GM12892 (cell line): ENCODE data around the gene FNDC11.
"Not testable (repeated sequence)": the region's sequence is repeated elsewhere in the genome, so short reads cannot be mapped to it uniquely, and the experiment has no call there.

ENCODE experiments used
- DNase-seq: peaks from one replicate; pipeline ENCODE4 v3.0.0; 2011; ENCODE audit not compliant: insufficient read length
- FAIRE-seq: peaks from 2 replicates; lab custom pipeline; 2011; peaks lifted over from hg19 to GRCh38; lab: Jason Lieb, UNC
- POLR2A ChIP-seq: IDR thresholded peaks from 2 replicates; pipeline ENCODE4 v1.6.1; 2011; ENCODE audit warnings: low read depth, low read length, control low read depth
- POLR2AphosphoS5 ChIP-seq: IDR thresholded peaks from 2 replicates; pipeline ENCODE4 v1.6.1; 2011; ENCODE audit warnings: low read depth, low read length, control low read depth
- TAF1 ChIP-seq: IDR thresholded peaks from 2 replicates; pipeline ENCODE4 v1.6.1; 2011; ENCODE audit warnings: low read depth, mild to moderate bottlenecking, control low read depth, low read length, borderline replicate concordance

Gene FNDC11

DNA sequence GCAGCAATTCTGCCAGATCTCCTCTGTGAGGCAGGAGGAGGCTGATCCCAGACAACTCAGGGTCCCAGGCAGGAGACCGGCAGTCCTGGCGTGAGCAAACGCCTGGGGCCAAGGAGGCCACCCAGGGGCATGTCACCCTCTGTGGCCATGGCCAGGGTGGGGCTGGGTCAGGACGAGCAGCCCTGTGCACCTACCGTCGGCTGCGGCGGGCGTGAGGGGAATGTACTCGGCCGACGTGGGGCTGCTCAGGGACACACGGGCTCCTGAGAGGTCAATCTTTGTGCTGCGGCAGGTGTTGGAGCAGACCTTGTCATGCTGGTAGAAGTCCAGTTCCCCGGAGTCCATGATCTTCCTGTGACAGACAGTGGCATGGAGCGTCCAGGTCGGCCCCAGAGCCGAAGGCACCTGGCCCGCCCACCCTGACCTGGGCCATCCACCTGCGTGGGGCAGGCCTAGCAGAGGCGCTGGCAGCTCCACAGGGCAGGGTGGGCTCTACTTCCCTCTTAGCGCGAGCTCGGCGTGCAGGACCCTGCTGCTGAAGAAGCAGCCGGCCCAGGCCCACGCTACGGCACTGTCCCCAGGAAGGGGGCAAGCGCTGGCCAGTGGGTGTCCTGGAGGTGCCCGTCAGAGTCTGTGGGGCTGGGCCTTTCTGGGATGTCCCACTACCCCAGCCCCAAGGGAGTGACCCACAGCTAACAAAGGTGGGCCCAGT lies 41.6 kb downstream of the FNDC11 start:
- TF ChIP-seq POLR2A (no peak), POLR2AphosphoS5 (no peak), TAF1 (no peak)

DNA sequence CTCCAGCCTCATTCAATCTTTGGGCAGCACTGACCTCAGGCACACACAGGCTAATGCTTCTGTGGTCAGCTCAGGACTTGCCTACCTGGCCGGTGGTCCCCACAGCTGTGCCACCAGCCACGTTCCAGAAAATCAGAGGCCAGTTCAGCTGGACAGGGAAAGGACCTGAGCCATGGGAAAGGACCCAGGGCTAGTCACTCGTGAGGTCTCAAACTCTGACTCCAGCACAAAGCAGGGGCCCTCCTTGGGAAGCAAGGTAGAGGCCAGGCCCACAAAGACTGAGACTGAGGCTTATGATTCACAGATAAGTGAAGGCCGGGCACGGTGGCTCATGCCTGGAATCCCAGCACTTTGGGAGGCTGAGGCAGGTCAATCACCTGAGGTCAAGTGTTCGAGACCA lies 42.5 kb downstream of the FNDC11 start:
- FAIRE-seq (no peak), DNase-seq (no peak)
- TF ChIP-seq TAF1 (no peak), POLR2AphosphoS5 (no peak), POLR2A (no peak)

More for the DNA sequence above, 41.6 kb downstream of the FNDC11 start:
- FAIRE-seq, result no peak
- no peak for DNase-seq

DNA sequence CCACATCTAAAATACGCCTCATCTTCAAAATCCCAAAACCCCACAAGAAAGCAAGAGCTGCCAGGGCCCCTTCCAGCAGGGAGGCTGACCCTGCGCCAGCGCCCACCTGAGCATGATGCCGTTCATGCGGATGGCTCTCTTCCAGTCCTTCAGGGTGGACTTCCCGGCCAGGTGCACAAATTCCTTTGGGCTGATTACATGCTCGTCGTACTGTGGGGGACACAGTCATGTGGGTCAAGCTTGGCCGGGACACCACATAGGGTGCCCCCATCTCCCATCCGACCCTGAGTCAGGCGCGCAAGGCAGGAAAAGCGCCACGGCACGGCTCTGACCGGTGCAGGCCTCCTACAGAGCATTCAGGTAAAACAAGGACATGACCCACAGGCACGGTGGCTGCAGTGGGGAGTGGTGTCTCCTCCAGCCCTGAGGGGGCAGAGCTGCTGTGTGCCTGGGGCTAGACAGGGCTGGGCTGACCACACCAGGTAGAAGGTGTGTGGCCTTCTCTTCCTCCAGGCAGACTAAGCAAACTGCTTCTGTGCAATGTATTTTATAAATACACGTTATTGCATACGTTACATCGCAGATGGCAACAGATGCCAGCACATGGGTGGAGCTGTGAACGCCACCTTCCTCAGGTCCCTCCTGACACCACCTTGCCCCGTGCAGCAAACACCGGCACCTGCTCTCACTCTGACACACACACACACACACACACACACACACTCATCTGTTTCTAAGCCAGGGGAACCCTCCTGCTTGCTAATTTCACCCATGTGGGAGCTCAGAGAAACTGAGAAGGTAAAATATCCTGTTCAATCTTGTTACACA lies 43.9 kb downstream of the FNDC11 start:
- no peak for DNase-seq
- TF ChIP-seq TAF1 (no peak), POLR2AphosphoS5 (no peak), POLR2A (no peak)
- no peak for FAIRE-seq

DNA sequence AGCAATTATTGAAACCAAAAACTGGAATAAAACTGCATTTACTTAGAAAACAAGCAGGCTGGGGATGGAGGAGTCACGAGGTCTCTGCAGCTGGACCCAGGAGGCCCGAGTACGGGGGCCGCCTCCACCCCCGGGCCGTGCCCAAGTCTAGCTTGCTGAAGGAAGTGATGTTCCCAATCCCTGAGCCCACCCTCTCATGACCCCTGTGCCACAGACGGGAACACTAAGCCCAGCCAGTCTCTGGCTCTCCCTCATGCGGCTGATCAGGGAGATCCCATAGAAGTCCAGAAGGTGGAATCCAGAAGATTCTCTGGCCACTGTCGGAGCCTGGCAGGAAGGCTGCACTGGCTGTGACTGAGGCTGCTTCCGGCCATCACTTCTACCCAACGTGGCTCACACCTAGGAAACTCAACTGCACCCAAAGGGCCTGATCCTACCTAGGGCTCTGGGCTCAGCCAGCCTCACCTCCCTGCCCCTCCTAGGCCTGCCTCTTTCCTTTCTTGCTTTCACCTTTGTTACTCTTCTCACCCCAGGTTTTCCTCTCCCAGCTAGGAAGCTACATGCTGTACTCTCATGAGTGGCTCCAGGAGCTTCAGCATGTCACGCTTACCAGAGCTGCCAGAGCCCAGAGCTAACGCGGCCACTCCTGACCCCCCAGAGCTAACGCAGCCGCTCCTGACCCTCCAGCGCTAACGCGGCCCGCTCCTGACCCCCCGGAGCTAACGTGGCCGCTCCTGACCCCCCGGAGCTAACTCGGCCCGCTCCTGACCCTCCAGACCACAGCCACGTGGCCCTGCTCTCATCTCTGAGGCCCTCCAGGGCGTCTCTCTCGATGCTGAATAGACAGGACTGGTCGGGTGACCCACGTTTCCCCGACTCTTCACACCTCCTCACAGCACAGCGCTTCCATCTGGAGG lies 44.8 kb downstream of the FNDC11 start:
- DNase-seq, result no peak
- 0 out of 2 replicates have a peak, but pooled peaks have one; percentile 21 for TF ChIP-seq POLR2AphosphoS5
- no peak for TF ChIP-seq TAF1
- FAIRE-seq, result no peak

DNA sequence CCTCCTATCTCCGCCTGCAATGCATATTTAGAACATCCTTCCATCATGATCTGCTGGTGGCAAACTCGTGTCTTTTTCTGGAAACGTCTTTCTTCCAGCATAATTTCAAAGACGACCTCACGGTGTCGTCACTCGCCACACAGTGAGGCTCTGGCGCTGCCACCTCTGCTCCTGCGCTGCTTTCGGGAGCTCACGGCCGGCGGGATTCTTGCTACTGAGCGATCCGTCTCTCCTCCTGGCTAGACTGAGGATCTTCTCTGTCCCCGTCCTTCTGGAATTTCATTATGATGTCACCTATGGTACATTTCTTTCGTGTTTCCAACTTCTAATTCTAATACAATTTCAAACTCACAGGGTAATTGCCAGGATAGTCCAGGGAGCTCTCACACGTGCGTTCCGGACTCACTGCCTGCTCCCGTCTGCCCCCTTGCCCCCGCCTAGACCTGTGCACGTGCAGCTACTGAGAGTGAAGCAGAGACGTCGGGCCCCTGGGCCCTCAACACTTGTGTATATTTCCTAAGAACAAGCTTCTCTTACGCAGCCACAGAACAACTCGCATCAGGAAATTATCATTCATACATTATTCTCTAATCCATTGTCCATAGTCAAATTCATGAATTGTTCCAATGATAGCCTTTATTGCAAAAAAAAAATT lies 45.6 kb downstream of the FNDC11 start:
- DNase-seq (no peak), FAIRE-seq (no peak)
- TF ChIP-seq POLR2AphosphoS5 (no peak), POLR2A (no peak), TAF1 (no peak)

DNA sequence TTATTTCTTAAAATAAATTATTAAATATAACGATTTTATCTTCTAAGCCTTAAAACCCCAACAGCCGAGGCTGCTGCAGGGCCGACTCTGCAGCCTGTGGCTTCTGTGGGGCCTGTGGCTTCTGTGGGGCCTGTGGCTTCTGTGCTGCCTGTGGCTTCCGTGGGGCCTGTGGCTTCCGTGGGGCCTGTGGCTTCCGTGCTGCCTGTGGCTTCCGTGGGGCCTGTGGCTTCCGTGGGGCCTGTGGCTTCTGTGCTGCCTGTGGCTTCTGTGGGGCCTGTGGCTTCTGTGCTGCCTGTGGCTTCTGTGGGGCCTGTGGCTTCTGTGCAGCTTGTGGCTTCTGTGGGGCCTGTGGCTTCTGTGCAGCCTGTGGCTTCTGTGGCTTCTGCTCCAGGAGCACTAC lies 47.7 kb downstream of the FNDC11 start:
- not testable (repeated sequence) for DNase-seq, FAIRE-seq

DNA sequence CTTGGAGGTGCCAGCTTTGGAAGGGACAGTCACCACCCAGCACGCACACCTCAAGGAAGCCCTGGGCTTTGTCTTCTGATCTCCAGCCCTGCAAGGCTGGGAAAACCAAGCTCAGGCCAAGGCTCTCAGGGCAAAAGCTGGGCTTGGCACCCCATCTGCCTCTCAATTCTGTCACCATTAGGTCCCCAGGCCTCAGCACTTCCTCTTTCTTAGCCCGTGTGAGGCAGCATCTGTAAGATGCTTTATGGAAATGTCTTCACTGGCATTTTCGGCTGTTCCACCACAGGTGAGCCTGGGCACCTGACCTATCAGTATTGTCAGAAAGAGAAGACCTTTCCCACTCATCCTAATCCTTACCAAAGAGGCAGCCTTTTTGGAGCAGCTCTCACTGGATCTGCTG lies 48.4 kb downstream of the FNDC11 start:
- no peak for FAIRE-seq
- DNase-seq, result no peak
- TF ChIP-seq POLR2A (no peak), POLR2AphosphoS5 (no peak), TAF1 (no peak)
